PFSK-1 (cell line): ENCODE measurements around the gene RFX2.

Experiments
- FOXP2 ChIP-seq: optimal IDR thresholded peaks from 2 replicates; pipeline ENCODE3; 2011; ENCODE audit warnings: borderline replicate concordance, control low read depth, inconsistent platforms; ENCODE audit not compliant: insufficient read depth; ENCODE audit errors: extremely low read length, extremely low read depth
- POLR2AphosphoS5 ChIP-seq: IDR thresholded peaks from 2 replicates; pipeline ENCODE4 v1.6.1; 2012; ENCODE audit warnings: low read depth, mild to moderate bottlenecking, control low read depth, low read length, moderate library complexity
- SIN3A ChIP-seq: IDR thresholded peaks from 2 replicates; pipeline ENCODE4 v1.6.1; 2012; ENCODE audit warnings: mild to moderate bottlenecking, low read length, moderate library complexity, borderline replicate concordance; ENCODE audit not compliant: insufficient read depth
- TAF1 ChIP-seq: IDR thresholded peaks from 2 replicates; pipeline ENCODE4 v1.6.1; 2012; ENCODE audit warnings: low read length, control low read depth, borderline replicate concordance; ENCODE audit not compliant: insufficient read depth
- TF ChIP-seq, protein P1 (sequence below), 2 experiments: IDR thresholded peaks; 2 replicates each; pipeline versions ENCODE4 v1.6.1 to v1.8.0; 2011 to 2012; ENCODE audit warnings: low read depth in 2 of 2, low read length in 2 of 2, control low read depth in 1 of 2, inconsistent platforms in 1 of 2, mild to moderate bottlenecking in 1 of 2, moderate library complexity in 1 of 2; ENCODE audit not compliant: insufficient read depth in 1 of 2

RFX2 gene

DNA sequence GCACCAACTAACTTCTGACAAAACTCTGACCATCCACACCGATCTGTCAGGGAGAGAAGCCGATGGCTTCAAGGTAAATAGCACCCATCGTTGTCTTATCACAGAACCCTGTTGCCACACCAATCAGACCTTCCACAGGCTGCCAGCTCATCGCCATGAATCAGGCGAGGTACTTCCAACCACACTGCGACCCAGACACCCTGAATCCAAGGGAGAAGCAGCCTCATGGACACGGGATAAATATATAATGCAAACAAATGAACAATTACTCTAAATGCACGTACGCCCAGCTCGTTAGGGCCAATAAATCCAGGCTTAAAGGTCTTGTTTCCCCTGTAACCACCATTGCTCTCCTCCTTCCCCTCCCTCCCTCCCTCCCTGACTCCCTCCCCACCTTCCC is 153.1 kb downstream of the RFX2 start:
- TF ChIP-seq, protein P1, sequence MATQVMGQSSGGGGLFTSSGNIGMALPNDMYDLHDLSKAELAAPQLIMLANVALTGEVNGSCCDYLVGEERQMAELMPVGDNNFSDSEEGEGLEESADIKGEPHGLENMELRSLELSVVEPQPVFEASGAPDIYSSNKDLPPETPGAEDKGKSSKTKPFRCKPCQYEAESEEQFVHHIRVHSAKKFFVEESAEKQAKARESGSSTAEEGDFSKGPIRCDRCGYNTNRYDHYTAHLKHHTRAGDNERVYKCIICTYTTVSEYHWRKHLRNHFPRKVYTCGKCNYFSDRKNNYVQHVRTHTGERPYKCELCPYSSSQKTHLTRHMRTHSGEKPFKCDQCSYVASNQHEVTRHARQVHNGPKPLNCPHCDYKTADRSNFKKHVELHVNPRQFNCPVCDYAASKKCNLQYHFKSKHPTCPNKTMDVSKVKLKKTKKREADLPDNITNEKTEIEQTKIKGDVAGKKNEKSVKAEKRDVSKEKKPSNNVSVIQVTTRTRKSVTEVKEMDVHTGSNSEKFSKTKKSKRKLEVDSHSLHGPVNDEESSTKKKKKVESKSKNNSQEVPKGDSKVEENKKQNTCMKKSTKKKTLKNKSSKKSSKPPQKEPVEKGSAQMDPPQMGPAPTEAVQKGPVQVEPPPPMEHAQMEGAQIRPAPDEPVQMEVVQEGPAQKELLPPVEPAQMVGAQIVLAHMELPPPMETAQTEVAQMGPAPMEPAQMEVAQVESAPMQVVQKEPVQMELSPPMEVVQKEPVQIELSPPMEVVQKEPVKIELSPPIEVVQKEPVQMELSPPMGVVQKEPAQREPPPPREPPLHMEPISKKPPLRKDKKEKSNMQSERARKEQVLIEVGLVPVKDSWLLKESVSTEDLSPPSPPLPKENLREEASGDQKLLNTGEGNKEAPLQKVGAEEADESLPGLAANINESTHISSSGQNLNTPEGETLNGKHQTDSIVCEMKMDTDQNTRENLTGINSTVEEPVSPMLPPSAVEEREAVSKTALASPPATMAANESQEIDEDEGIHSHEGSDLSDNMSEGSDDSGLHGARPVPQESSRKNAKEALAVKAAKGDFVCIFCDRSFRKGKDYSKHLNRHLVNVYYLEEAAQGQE (IDR thresholded peaks at IDR 0.05; ENCODE audit: insufficient read depth in 1 of 2, low read depth in 2 of 2, low read length in 2 of 2) = no peak
- TF ChIP-seq SIN3A = no peak
- no peak for TF ChIP-seq FOXP2
- no peak for TF ChIP-seq TAF1
- no peak for TF ChIP-seq POLR2AphosphoS5

DNA sequence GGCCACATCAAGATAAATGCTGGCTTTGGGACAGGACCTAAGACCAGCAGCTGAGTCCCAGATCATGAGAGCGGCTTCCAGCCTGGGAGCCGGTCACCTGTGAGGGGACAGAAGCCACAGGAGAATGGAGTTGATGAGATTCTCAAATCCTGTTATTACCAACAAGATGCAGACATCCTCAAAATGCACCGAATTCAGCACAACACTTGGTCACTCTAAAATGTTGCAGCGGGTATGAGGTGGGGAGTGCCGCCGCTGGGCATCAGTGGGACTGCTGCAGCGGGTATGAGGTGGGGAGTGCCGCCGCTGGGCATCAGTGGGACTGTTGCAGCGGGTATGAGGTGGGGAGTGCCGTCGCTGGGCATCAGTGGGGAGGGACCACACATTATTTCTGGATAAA is 153.6 kb downstream of the RFX2 start:
- no peak for TF ChIP-seq SIN3A
- no peak for TF ChIP-seq FOXP2
- TF ChIP-seq, protein P1 (IDR thresholded peaks at IDR 0.05; ENCODE audit: insufficient read depth in 1 of 2, low read depth in 2 of 2, low read length in 2 of 2) = no peak

DNA sequence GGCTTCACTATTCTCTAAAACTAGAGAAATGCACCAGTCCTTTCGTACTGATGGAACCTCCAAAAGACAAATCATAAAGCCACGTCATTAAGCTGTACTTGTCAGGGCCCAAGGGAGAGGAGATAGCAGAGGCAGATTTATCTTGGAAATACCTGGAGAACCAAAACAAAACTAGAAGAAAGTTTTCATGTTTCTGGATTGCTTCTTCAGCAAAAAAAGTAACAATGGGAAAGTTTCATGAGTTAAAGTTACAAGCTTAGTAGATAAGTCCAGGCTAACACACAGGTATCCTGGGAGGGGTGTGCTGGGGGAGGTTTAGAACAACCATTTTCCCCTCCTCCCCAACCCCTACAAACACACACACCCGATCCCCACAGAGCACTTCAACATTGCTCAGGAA is 154.0 kb downstream of the RFX2 start:
- TF ChIP-seq SIN3A (no peak), FOXP2 (no peak), POLR2AphosphoS5 (no peak), TAF1 (no peak)
- TF ChIP-seq, protein P1 (IDR thresholded peaks at IDR 0.05; ENCODE audit: insufficient read depth in 1 of 2, low read depth in 2 of 2, low read length in 2 of 2) = no peak

DNA sequence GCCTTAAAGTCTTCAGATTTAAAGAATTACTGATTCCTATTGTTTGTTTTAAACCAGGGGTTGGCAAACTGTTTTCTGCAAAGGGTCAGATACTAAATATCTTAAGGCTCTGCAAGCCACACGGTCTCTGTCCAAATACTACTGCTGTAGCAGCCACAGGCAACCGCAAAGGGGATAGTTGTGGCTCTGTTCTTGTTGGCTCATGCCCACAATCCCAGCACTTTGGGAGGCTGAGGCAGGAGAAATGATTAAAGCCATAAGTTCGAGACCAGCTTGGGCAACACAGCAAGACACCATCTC is 154.7 kb downstream of the RFX2 start:
- TF ChIP-seq SIN3A (no peak), POLR2AphosphoS5 (no peak), FOXP2 (no peak), TAF1 (no peak)
- TF ChIP-seq, protein P1 (IDR thresholded peaks at IDR 0.05; ENCODE audit: insufficient read depth in 1 of 2, low read depth in 2 of 2, low read length in 2 of 2) = no peak

DNA sequence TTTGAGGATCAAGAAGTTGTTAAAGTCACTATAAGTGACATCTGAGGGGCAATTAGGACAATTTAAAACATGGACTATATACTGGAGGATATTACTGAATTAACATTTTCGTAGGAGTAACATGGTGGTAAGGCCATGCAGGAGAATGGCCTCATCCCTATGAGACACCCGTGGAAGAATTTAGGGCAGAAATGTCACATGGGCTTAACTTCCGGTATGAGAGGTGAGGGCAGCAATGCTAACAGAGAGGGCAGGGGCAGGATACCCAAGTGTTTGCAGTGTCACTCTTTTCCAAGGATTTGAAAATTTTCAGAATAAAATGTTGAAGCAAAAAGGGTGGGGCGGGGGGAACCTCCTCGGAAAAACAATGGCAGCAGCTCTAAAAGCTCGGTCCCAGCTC is 156.0 kb downstream of the RFX2 start:
- no peak for TF ChIP-seq SIN3A
- TF ChIP-seq POLR2AphosphoS5 = no peak
- TF ChIP-seq FOXP2 = no peak
- TF ChIP-seq, protein P1 (IDR thresholded peaks at IDR 0.05; ENCODE audit: insufficient read depth in 1 of 2, low read depth in 2 of 2, low read length in 2 of 2) = no peak
- no peak for TF ChIP-seq TAF1
